DMS114 treated with DMSO at 0.1 percent for 48 hours (cell line): ENCODE results near the gene FCRL3.

Experiments
- DNase-seq: peaks from one replicate; lab custom pipeline; 2025; ENCODE audit not compliant: unreplicated experiment; lab: John Stamatoyannopoulos, UW

The FCRL3 gene

GRCh38 chr1:157682710-157683437, 17.7 kb downstream of the FCRL3 start:
- DNase-seq, result no peak

DNA sequence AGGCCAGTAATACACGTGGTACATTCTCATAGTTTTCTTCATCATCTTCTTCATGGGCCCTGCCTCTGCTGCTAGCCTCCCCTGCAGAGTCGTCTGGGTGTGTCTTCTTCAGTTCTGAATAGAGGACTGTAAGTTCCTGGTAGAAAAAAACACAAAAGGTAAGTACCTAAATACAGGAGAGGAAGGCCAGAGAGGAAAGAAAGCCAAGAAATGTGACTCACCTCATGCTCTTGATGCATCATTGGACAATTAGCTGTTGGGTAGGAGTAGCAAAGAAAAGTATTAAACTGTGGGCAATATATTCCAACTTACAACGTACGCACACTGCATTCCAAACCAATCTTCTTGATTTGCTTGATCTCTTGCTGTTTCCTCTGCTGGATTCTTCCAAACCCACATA, 21.8 kb downstream of the FCRL3 start:
- no peak for DNase-seq

DNA sequence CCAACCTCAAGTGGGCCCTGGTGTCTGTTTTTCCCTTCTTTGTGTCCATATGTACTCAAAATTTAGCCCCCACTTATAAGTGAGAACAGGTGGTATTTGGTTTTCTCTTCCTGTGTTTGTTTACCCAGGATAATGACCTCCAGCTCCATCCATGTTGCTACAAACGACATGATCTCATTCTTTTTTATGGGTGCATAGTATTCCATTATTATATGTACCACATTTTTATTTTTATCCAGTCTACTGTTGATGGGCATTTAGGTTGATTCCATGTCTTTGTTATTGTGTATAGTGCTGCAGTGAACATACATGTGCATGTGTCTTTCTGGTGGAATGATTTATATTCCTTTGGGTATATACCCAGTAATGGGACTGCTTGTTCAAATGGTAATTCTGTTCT, 27.6 kb downstream of the FCRL3 start:
- no peak for DNase-seq

- DNase-seq, result no peak
Observed at GRCh38 chr1:157671895-157672294, 28.7 kb downstream of the FCRL3 start.

DNA sequence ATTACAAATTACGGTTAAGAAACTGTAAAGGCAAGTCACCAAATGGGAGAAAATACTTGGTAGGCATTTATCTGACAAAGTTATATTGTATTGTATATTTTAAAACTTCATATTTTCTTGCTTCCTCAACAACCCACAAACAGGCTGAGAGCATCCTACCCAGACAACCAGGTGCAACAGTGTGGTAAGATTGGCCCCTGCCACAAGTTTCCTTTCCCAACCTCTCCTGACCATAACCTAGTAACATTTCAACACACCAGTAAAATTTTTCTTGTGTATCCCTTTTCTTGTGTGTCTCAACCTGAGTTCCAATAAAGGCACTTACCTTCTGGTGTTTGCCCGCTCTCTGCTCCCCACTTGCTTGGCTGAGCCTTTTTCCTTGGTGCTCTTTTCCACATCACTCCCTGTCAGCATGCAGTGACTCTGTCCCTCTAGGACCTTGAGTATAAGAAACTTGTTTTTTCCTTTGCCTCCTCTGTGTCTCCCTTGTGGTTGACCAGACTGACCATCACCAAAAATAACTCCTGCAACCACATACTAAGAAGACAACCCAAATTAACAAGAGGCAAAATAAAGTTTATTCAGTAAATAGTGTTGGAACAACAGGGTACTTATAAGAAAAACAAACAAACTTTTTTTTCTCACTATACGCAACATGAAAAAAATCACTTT, 40.9 kb downstream of the FCRL3 start:
- DNase-seq, result no peak

- no peak for DNase-seq
Observed at GRCh38 chr1:157658571-157658970, 42.0 kb downstream of the FCRL3 start.

DNA sequence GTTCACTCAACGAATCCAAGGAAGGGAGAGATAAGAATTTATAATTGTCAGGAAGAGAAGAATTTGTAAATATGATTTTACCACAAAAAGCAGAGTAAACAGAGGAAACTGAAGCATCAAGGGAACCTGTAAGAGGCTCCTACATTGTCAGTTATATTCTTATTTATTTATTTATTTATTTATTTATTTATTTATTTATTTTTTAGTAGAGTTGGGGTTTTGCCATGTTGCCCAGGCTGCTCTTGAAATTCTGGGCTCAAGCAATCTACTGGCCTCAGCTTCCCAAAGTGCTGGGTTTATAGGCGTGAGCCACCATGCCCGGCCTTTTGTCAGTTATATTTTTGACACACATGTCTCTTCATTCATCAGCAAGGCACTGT, 47.1 kb downstream of the FCRL3 start:
- no peak for DNase-seq

GRCh38 chr1:157652859-157653493, 47.6 kb downstream of the FCRL3 start:
- DNase-seq, result no peak

GRCh38 chr1:157648317-157648716, 52.3 kb downstream of the FCRL3 start:
- no peak for DNase-seq

GRCh38 chr1:157646144-157646543, 54.4 kb downstream of the FCRL3 start:
- no peak for DNase-seq

DNA sequence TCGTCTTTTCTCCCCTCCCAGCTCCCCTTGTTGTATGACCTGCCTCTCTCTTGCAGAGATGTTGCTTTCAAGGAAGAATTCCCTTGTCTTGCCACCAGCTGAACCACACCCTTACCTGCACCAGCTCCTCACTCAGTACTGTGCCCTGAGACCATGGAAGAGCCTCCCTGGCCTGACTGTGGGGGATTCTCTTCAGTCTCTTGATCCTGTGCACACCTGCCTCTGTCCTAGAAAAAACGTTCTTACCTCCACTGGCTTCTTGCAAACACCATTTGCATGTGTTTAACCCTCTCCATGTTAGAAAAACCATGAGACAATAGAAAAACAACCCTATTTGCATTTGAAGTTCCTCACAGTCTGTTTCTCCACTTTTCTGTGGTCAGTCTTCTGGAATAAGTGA, 59.4 kb downstream of the FCRL3 start:
- DNase-seq, result no peak

DNA sequence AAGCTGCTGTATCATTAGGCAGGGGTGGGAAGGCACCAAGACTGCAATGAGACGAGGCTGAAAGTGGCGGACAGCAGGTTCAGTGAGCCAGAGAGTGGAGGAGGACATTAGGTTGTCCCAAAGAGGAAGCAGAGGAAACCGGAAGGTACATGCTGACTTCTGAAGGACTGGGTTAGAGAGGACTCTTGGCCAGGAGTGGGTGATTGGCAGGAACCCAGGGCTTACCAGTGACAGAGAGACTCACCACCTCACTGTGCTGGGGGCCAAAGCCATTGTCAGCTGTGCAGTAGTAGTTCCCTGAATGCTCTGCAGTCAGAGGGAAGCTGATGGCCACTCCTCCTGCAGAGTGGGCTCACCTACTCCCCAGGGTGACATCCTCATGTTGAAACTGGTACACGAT, 60.8 kb downstream of the FCRL3 start:
- DNase-seq, result no peak

DNA sequence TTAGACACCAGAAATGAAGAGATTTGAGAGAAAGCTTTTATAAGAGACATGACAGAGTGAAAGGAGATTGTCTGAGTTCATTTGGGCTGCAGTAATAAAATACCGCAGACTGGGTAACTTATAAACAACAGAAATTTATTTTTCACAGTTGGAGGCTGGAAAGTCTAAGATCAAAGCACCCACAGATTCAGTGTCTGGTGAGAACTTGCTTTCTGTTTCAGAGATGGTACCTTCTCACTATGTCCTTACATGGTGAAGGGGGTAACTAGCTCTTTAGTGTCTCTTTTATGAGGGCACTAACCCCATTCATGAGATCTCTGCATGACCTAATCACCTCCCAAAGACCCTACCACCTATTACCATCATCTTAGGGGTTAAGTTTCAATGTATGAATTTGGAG, 71.8 kb downstream of the FCRL3 start:
- no peak for DNase-seq
